T follicular helper cell (primary cell): ENCODE results near the gene PKHD1.

Source experiments
- DNase-seq: peaks from one replicate; pipeline ENCODE4 v3.0.0-alpha.2; 2020; ENCODE audit warnings: low read depth
- total RNA-seq, 2 experiments: gene quantifications; one replicate each; lab custom pipeline; 2026; lab: John Stamatoyannopoulos, UW

The PKHD1 gene, protein sequence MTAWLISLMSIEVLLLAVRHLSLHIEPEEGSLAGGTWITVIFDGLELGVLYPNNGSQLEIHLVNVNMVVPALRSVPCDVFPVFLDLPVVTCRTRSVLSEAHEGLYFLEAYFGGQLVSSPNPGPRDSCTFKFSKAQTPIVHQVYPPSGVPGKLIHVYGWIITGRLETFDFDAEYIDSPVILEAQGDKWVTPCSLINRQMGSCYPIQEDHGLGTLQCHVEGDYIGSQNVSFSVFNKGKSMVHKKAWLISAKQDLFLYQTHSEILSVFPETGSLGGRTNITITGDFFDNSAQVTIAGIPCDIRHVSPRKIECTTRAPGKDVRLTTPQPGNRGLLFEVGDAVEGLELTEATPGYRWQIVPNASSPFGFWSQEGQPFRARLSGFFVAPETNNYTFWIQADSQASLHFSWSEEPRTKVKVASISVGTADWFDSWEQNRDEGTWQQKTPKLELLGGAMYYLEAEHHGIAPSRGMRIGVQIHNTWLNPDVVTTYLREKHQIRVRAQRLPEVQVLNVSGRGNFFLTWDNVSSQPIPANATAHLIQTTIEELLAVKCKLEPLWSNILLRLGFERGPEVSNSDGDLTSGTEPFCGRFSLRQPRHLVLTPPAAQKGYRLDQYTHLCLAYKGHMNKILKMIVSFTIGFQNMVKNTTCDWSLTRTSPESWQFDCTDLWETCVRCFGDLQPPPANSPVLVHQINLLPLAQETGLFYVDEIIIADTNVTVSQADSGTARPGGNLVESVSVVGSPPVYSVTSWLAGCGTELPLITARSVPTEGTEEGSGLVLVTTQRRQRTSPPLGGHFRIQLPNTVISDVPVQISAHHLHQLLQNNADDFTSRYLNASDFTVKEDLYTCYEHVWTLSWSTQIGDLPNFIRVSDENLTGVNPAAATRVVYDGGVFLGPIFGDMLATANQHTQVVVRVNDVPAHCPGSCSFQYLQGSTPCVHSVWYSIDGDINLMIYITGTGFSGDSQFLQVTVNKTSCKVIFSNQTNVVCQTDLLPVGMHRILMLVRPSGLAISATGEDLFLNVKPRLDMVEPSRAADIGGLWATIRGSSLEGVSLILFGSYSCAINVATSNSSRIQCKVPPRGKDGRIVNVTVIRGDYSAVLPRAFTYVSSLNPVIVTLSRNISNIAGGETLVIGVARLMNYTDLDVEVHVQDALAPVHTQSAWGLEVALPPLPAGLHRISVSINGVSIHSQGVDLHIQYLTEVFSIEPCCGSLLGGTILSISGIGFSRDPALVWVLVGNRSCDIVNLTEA (N-terminal part only)
- 0 to 0.06 reads per million in 2 experiments for total RNA-seq

DNA sequence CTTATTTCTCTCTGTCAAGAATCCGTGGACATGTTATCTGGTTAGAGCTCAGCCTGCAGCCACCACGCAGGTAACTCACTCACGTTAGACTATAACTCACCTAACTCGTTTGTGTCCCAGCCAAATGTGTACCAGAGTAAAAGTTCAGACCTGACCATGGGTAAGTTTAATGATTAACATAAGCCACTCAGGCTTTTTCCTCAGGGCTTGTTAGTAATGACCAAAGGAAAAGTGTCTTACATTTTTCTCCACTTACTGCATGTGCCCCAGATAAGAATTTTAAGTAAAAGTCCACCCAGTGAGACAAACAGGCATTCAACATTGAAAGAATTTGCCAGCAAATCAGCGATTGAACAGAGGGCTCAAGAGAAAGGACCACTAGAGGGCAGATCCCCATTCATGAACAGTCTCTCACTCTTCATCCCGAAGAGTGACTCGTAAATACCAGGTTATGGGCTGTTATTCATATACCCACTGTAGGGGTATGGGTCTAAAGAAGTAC lies at the start of gene PKHD1:
TSS of gene PKHD1 (minus strand) at position 116 of the 502 bp plus-strand sequence. CDS start 2,680 bp downstream, outside the sequence.
- no peak for DNase-seq

DNA sequence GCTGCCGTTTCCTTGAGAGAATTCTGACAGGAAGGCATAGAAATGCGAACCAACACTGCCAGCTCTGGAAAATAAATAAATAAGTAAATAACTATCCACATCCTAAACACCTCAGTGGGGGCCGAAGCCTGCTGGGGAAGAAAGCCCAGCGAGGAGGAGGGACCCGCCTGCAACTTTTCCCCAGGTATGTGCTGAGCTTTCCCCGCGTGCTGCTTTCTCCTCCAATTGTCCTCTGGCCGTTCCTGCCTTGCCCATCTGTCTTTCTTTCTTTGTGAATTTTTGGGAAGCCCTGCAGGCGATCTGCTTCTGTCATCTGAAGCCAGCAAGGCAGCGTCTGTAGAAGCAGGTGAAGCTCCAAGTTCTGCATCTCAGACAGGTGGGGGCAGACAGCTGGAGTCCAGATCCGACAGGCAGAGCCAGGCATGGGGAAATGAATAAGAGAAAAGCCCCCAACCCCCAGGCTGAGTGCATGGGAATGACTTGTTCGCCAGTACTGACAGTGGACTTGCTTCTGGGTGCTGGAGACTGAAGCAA lies 49.6 kb upstream of the PKHD1 start:
- no peak for DNase-seq

DNA sequence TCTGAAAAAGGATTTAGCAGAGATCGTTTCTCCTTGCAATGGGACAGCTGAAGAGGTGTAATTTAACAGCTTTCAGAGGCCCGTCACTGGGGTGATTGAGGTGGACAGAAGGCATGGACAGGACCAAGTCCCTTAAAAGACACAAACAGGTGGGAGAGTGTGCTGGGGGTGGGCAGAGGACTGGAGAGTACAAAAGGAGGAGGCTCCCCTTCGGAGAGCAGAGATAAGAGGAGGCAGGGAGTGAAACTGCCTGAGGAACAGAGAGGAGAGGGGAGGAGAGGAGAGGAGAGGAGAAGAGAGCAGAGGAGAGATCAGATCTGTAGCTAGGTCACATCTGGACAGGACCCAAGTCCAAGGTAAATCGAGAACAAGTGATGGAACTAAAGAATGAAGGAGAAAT lies 48.6 kb upstream of the PKHD1 start:
- no peak for DNase-seq

DNA sequence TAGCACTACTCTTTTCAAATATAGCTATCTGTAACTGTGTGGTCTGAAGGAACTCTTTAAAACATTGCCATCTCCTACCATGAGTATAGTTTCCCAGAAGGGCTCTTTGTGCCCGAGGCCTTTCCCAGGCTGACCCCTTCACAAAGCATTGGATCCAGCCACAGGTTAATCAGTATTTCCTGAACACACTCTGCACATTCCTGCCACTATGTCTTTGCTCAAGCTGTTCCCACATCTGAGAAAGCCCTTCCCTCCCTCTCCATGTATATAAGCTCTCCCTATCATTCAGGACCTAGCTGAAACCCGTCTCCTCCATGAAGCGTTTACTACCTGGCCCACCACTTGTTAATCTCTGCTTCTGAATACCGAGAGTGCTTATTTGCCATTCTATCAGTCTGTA lies 47.8 kb upstream of the PKHD1 start:
- no peak for DNase-seq

DNA sequence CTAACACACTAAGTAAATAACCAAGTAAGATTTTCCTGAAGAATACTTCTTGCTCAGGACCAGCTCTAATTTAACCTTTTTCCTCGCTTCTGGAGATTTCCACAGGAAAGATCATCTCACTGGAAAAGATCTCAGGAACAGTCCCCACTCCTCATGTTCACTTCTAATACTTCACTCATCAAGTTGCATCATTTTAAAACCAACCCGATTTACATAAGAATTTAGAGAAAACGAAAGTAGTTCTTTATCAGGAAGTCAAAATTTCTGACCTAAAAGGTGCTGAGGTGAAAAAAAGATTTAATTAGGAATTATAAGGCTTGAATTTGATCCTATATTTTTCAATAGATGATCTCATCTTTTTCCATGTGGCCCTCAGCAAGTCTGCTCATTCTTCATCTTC lies 46.6 kb upstream of the PKHD1 start:
- DNase-seq, result no peak

DNA sequence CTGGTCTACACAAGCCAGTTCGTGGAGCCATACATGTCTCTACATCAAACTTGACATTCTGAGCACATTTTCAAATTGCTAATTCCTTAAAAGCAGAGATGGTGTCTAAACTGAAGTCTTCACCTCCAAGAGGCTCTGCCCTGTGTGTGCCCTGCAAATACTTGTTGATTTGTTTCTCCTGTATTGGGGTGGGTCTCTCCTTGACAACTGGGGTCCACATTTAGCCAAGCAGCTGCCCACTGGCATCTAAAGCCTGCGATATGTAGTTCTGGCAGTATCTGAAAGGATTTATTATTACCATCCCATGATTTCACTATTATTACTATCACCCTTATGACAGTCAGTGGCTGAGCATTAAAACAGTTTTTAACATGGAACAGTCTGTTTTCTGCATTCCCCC lies 45.9 kb upstream of the PKHD1 start:
- DNase-seq, result no peak

DNA sequence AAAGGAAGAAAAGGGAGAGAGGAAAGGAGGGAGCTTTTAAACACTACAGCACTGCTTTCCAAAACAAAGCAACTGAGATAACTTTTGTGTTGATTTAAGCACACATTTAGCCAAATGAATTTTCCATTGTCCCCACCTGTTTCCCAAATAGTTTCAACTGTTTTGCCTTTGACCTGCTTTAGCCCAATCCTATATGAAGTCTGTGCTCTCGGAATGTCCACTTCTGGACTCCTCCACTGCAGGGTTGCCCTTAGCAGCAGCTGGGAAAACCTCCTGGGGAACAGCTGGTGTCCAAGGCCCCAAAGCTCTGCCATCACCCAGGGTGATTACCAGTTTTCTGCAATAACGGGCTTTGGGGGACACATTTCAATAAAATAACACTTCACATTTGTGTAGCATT lies 44.9 kb upstream of the PKHD1 start:
- DNase-seq, result no peak

DNA sequence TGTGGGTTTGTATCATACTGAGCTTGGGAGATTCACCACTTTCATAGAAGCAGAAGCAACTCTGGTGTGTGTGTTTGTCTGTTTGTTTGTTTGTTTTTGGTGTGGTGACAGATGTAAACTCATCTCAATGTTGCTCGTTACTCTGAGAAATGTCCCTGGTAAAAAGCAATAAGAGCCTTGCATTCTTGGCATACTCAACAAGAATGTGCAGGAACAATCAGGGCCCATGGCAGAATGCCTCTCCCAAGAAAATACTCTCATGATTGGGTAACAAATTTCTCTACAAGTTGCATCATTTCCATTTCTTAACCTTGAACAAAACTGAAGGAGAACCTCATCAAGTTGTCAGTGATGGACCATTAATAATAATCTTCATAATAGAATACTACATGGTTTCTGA lies 43.0 kb upstream of the PKHD1 start:
- DNase-seq, result no peak

DNA sequence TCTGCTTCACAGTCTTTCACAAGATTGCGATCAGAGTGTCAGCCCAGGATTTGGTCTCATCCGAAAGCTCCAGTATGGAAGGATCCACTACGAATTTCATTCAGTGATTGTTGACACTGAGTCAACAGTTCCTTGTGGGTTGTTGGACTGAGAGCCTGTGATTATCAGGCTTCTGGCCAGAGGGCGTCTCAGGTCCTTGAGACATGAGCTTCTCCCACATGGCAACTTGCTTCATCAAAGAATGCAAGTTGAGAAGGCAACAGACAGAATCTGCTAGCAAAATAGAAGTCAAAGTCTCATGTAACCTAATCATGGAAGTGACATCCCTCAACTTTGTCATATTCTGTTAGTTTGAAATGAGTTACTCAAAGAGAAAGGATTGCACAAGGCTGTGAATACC lies 40.5 kb upstream of the PKHD1 start:
- DNase-seq, result no peak

DNA sequence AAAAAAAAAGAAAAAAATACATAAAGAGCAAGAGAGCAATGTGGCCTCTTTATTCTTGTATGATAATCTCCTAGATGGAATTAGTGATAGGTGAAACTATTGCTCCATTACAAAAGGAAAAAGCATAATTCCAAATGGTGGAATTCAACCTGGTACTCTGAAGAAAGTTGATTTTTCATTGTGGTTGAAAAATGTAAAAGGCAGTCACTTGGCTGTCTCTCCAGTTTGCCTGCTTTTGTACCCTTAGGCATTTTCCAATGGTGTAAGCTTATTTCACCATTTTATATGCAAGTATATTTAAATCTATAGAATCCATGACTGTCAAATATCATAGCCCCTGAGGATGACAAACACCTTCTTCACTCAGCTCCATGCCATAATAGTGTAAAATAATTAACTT lies 38.8 kb upstream of the PKHD1 start:
- DNase-seq, result no peak

DNA sequence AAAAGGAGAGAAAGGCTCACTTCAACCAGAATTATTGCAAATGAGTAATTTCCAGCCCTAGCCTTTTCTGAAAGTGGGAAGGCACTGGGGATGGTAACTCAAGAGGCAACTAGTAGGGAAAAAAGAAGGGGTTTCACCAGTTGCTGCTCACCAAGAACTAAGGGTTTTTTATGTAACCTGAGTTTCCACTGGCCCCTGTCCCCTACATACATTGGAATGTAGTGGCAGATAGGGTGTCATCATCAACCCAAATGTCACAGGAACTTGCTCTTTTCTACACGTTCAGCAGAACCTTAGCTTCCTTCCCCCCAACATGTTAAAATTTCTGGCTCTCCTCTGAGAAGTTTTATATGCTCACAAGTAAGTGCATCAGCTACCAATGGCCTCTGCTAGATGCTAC lies 38.2 kb upstream of the PKHD1 start:
- no peak for DNase-seq

DNA sequence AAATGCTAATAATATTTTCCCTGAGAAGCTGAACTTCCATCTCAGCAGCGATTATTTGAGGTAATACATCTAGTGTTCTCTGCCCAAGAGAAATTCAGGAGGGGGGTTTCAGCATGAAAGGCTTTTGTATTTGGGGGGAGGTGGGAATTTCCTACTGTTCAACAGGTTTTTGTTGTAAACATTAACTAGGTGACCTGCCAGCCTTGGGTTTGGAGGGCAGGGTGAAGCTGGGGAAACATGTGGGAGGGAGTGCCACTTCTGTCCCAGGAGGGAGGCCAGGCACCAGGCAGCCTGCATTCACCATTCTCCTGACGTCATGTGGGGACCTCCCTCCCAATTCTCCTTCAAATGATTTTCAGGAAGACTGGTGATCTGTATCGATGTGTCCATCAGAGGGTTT lies 37.7 kb upstream of the PKHD1 start:
- DNase-seq, result no peak

DNA sequence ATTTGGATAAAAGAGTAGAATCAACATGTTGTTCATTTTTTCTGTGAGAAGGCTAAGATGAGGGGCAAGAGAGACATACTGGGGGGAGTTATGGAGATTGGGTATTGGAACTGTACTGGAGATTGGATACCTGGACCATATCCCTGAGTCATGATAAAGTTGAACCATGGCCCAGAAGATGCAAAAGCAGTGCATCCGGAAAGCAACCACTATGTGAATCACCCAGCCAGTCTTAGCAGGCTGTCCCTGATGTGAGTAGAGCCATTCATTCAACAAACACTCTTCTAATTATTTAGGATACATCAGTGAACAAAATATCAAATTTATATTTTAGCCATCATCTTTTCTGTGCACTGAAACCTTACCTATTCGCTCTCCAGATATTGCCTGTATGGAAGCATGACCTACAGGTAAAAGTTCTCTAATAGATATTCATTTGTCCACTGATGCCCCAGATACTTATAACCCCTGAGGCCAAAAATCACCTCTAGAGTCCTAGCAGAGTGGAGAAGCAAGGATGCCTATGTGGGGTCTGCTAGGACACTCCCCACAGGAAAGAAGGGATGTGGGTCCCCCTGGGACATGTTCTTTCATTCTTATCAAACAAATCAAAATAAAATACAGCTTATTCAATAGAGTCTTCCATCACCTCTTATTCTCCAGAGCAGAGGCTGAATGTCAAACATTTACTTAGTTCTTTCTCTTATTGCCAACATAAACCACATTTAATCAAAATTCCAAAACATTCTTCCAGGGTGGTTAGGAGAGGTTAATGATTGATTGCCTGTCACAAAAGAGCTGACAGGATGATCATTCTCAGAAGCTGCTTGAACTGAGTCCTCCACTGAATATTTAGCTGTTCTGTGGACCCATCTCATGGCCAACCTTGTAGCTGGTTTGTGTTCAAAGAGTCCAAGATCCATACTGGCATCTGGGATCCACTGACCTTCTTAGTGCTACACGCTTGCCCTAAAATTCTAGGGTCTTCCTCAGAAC lies 37.0 kb upstream of the PKHD1 start:
- no peak for DNase-seq

DNA sequence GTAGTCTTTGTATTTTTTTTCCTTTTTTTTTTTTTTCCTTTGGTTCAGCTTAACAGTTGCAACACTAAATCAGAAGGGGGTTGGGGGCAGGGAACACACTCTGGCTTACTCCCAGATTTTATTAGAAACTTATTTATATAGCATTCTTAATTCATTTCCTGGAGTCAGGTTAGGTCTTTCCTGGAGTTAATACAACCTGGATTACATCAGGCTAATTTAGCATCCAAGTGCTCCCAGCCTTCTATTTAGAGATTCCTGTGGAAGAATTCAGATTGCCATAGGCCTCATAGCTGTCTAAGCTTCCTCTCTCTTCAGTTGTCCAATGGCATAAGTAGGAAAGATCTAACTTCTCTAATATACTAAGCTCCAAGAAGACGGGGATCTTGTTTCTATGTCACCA lies 35.8 kb upstream of the PKHD1 start:
- DNase-seq, result no peak

DNA sequence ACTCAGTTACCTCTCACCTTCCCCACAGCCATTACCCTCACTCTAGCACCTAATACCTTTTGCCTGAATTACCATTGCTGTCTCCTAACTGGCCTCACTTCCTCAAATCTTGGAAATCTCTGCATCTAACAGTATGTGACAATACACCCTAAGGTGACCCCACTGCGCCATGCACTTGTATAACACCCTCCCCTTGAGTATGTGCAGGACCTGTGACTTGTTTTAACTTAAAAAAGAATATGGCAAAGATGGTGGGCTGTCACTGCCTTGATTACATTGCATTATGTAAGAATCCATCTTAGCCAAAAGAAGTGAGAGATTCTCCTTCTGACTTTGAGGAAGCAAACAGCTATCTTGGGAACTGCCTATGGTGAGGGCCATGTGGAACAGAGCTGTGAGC lies 29.9 kb upstream of the PKHD1 start:
- no peak for DNase-seq

DNA sequence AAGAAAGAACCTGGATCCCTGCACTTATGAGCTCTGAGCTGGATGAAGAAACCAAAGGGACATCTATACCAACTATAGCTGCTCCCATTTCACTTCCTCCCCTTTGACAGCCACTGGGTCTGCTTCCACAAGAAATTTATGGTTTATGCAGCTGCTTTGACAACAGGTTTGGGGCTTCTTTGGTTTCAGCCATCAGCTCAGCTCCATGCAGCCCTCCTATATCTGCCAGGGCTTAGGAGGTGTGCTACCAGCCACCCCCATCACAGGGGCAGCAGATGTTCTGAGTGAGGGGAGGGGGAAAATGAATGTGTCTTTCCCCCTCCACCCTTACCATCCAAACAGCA lies 29.2 kb upstream of the PKHD1 start:
- DNase-seq, result no peak

DNA sequence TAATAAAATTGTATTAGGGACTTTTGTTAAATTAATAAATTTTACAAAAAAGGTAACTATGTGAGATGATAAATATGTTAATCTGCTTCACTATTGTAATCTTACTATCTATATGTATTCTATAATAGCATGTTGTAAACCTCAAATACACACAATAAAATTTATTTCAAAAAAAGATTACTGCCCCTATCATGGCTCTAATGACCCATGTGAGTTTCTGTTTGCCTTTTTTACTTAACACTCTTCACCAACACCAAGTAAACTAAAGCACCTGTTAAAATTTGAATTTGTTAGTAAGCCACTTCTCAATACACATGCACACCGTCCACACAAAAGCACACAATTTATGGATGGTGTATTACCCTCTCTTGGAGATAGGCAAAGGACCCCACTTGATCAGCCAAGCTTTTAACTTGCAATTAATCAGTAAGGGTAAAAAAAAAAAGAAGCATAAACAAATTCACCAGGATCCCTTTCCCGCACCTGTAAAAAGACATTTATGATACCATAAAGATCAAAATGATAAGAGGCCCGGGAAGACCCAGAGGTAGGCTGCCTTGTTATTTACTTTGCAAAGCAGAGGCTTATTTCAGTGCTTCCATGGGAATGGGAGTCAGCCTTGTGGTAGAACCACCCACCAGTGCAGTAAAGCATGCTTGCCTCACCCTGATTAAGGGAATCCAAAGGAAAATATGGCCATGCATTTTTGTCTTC lies 28.6 kb upstream of the PKHD1 start:
- DNase-seq, result no peak

DNA sequence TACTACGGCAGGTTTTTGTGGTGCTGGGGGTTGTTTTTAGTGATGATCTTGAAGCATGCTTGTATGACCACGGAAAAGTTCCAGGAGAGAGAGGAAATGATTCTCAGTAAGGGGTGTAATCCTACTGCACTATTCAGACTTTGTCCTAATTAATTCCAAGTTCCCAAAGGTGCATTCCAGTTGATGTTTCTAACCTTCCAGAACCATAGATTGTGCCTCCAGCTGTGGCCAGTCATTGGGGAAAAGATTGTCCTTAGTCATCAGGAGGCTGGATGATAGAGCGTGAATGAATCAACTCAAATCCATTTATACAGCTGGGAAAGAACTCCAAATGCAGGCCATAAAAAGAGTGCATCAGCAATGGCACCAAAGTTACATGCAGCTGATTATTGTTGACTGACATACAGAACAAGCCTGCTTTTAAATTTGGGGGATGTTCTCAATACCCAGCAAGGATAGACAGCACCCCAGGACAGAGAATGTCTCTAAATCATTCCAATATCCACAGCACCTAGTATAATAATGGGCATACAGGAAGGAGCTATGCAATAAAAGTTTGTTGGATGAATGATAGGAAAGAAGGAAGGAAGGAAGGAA lies 27.8 kb upstream of the PKHD1 start:
- no peak for DNase-seq

DNA sequence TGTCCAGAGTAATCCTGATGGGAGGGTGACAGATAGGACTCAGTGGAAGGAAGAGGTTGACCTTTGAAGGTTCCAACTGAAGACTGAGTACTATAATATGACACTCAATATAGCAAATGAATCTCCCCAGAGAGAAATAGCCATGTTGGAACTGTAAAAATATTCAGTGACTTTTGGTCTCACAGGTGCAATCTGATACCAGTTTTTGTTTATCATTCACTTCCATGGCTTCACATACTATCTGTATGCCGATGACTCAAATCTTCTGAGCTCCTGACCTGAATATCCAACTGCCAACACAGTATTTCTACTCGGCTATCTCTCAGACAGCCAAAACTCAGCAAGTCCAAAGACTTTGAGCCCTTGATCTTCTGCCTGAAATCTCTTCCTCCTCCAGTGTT lies 21.8 kb upstream of the PKHD1 start:
- no peak for DNase-seq

DNA sequence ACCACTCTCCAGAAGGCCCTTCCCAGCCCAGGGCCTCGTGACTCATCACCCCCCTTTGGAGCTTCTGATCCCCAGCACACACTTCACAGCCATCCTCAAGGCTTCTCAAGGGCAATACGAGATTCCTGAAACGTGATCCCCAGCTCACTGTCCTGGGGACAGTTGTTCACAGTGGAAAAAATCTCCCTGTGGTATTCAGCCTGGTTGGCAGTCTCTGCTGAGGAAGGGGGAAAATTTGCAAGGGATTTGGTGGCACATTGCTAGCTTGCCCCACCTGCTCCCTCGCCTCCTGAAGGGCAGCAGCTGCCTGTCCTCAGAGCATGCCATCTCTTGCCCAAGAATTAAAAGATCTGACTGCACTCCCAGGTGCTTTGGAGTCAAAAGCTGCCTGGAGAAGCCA lies 20.7 kb upstream of the PKHD1 start:
- DNase-seq, result no peak
